GM12864 (cell line): ENCODE measurements around the gene ZNF385B.
"Not testable (repeated sequence)": the region's sequence is repeated elsewhere in the genome, so short reads cannot be mapped to it uniquely, and the experiment has no call there.

Source experiments
- DNase-seq: peaks from one replicate; pipeline ENCODE4 v3.0.0-alpha.2; 2011; ENCODE audit warnings: low read depth
- H3K4me3 ChIP-seq: 2 replicates; pipeline ENCODE4 v1.5.1; 2011; ENCODE audit warnings: mild to moderate bottlenecking, low read depth, low read length, control low read depth
- CTCF ChIP-seq: IDR thresholded peaks from 2 replicates; pipeline ENCODE4 v1.5.1; 2011; ENCODE audit warnings: low read depth, mild to moderate bottlenecking, moderate library complexity, low read length, control low read depth, inconsistent platforms; ENCODE audit errors: missing control alignments

ZNF385B gene

GRCh38 chr2:179478771-179479170 lies 382.6 kb downstream of the ZNF385B start:
- DNase-seq, result no peak
- H3K4me3 ChIP-seq, result no peak overlapping the region
- TF ChIP-seq CTCF, result no peak

GRCh38 chr2:179470992-179471391 lies 390.4 kb downstream of the ZNF385B start:
- no peak for TF ChIP-seq CTCF

GRCh38 chr2:179470089-179470488 lies 391.3 kb downstream of the ZNF385B start:
- no peak for TF ChIP-seq CTCF
- H3K4me3 ChIP-seq, result no peak overlapping the region
- no peak for DNase-seq

More at GRCh38 chr2:179470992-179471391, 390.4 kb downstream of the ZNF385B start:
- no peak for DNase-seq
- H3K4me3 ChIP-seq, result no peak overlapping the region

GRCh38 chr2:179467960-179468359 lies 393.5 kb downstream of the ZNF385B start:
- DNase-seq, result no peak
- TF ChIP-seq CTCF, result no peak

GRCh38 chr2:179467111-179467510 lies 394.3 kb downstream of the ZNF385B start:
- DNase-seq, result no peak
- no peak for TF ChIP-seq CTCF
- no peak overlapping the region for H3K4me3 ChIP-seq

More at GRCh38 chr2:179467960-179468359, 393.5 kb downstream of the ZNF385B start:
- H3K4me3 ChIP-seq, result no peak overlapping the region

- no peak for TF ChIP-seq CTCF
- no peak for DNase-seq
- H3K4me3 ChIP-seq, result no peak overlapping the region
Observed at GRCh38 chr2:179461420-179461819, 400.0 kb downstream of the ZNF385B start.

GRCh38 chr2:179460181-179460929 lies 401.1 kb downstream of the ZNF385B start:
- DNase-seq, result no peak
- no peak overlapping the region for H3K4me3 ChIP-seq
- no peak for TF ChIP-seq CTCF

GRCh38 chr2:179458113-179458512 lies 403.3 kb downstream of the ZNF385B start:
- H3K4me3 ChIP-seq, DNase-seq: not testable (repeated sequence)
